HG03571 (cell line): ENCODE measurements around the gene DOCK9.

ENCODE experiments used
- ATAC-seq: cut with Tn5 transposase; IDR thresholded peaks from one replicate; pipeline ENCODE4 v1.9.1; 2021; ENCODE audit not compliant: unreplicated experiment

Gene DOCK9

DNA sequence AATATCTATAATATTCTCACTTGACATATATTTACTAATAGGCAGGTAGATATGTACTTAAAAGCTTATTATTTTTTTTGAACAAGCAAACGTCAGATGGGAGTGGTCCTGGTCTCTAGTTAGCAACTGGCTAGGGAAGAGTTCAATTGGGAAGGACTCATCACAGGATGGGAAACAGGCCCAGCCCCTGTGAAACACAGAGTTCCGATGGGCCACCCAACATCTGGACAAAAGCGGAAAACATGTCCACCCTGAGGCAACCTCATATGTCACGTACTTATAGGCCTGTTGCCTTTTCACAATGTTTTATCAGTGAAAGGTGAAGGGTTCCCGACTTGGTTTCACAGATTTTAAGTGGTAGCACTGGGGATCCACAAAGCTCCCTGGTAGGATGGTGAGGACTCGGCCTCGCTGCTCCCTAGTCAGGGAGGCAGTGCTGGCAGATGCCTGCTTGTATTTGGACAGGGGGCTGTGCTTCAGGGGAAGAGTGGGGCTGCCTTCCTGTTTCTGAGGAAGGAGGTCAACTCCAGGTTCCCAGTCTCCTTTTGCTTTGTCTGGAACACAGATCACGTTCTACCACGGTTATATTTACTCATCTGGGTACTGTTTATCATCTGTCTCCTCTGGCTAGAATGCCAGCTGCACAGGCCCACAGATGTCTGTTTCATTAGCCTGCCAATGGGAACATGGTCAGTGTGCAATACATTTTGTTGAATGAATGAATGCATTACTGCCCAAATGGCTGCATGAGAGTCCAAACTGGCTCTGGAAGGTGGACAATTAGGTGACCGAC, 176.0 kb downstream of the DOCK9 start:
- ATAC-seq, result no peak

DNA sequence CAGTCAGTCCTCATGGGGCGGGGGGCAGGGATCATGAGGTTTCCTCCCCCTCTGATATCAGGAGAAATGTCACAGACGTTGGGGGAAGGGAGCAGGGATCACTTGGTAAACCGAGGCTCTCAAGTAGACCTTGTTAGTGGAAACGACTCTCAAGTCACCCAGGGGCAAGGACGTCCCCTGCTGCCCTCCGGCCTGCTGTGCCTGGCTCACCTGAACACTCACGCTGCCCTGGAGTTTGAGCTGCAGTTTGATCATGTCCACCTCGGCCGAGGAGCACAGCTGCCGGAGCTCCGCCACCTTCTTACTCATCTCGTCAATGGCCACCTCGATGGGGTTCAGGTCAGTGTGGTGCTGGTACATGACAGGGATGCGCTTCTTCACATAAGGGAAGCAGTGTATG, 177.8 kb downstream of the DOCK9 start:
- ATAC-seq, result no peak

DNA sequence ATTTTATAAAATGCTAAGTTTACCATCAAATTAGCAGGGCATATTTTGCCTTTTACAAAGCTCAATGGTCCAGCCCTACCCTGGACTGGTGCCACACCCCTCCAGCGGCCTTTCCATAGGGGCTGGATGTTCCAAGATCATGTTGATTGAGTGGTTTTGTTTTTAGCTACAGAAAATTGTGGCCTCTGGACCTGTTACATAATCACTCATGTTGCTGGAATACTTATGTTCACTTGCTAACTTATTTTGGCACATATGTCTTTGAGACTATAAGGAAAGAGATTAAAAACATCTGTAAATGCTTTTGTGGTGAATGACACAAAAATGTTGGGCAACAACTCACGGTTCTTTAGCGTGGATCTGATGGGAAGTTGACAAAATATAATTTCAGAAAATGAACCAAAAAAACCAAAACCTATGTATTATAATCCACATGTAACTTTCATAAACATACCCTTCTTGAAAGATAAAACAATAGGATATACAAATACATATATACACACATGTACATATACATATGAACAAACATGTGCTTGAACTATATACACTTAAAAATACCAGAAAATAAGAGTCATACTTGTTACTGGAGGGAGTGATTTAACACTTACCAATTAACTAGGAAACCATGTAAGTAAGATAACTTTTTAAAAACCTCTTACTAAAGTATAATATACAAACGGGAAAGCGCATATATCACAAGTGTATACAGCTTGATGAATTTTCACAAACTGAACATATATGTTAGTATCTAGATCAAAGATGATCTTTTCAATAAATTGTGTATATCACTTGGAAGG, 178.8 kb downstream of the DOCK9 start:
- ATAC-seq, result no peak

DNA sequence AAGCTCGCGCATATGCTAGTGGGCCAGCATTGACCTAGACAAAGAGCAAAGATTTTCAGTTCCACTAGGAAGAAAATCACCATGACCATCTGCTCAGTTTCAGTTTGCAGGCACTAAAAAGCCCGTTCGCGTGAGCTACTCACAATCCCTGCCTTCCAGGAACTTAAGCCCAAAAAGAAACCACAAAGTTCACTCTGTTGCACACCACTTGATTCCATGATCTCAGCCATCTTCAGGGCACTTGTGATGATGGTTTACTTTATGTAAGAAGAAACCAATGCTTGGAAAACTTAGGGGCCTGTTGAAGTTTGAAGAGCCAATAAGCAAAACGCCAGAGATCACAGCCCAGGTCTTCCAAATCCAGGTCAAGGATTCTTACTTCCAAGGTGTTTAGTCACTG, 180.4 kb downstream of the DOCK9 start:
- no peak for ATAC-seq

DNA sequence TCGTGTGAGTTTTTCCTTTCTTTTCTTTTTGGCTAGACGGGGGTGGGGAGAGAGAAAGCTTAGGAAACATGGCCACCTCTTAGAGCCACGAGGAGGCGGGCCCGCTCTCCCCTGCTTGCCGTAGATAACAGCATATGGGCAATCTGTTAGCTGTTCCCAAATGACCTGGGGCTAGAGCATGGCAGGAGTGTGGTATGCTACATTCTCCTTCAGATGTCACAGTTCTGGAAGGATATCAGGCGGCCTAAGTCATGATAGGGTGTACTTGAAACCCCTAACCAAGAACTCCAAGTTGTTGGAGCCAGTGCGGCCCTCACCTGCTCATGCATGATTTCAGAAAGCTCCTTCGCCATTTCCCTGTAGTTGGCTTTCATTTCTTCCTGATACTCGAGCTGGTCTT, 181.1 kb downstream of the DOCK9 start:
- no peak for ATAC-seq

DNA sequence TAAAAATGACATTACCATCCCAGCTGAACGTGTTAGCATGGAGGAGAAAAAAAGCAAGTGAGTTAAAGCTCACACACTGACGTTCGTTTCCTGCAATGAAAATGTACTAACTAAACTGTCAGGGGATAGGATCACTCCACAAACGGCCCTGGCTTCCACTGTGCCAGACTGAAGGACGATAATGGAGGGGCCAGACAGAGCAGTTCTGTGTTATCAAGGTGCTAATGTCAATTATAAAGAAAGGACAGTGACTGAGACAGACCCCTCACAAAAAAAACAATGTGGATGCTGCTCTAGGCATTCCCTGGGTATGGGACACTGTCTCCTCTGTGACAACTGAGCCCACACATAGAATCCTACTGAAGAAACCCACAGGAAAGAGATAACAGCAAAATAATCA, 181.7 kb downstream of the DOCK9 start:
- ATAC-seq, result no peak

DNA sequence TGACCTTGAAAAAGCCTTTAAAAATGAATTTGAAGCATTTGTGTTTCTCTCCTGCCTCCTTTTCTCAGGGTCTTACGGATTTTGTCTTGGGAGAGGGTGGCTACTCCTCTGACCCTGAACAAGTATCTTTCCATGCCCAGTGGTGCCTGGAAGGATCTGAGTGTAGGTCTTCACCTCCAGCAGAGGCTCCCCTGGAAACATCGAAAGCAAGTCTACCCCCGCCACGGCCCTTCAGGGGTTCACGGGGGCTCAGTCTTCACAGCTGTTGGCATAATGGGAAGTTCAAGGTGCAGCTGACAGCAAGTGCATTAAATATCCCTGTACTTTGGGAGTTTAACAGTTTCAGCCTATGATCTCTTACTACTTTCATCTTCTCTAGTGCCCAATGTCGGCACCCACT, 182.6 kb downstream of the DOCK9 start:
- no peak for ATAC-seq

DNA sequence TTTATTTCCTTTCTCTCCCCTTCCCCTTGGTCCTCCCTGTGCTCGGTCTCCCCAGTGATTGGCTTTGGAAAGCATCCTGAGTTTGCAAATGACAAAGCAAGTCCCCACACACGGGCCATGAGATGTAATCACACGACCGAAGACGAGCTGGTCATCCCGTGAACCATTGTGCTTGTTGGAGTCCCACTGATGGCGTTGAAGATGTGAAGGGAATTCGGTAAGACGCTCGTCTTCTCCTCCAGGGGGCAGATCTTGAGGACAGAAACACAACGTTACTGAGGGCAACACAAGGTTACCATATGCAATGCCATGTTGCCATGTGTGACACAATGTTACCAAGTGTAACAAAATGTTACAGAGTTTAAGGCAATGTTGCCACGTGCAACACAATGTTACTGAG, 183.4 kb downstream of the DOCK9 start:
- no peak for ATAC-seq

DNA sequence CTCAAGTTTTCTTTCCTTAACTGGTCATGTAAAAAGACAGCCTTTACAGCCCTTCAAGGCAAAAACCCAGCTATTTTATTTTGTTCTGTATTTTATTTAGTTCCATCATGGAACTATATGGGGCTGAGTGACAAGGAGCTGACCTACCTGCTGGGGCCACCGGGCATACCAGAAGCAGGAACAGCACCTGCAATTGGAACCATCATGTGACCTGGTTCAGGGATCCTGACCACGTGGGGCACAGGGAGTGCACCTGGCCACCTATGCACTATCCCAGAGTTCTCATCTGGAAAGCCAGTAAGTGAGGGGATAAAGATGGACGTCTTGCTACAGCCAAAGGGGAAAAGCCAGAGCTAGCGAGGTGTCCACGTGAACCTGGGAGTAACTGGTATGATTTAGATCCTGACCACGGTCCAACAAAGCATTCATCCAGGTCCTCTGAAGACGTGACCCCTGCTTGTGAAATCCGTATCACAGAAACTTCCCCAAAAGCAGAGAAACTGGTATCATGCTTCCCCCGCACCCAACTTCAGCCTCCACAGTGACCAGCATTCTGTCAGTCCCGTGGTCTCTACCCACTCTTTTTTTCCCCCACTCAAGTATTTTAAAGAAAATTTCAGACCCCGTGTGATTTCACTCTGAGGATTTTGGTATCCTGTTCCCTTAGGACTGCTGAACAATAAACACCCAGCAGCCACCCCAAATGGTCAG, 184.9 kb downstream of the DOCK9 start:
- ATAC-seq, result no peak

DNA sequence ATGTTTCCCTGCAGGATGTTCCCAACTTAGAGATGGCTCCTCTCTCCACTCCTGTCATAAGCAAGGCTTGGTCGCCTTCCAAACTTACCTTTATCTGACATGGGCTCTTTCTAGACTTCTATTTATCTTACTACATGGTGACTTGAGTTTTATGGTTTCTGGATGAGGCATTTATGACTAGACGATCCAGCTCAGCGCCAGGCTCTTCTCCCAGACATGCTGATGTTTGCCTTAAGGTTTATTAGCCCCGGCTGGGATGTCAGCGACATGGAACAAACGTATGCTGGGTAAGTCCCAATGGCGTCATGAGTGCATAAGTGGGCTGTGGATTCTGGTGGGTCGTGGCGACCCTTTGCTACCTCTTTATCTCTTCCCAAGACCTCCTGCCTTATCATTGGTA, 185.5 kb downstream of the DOCK9 start:
- no peak for ATAC-seq

DNA sequence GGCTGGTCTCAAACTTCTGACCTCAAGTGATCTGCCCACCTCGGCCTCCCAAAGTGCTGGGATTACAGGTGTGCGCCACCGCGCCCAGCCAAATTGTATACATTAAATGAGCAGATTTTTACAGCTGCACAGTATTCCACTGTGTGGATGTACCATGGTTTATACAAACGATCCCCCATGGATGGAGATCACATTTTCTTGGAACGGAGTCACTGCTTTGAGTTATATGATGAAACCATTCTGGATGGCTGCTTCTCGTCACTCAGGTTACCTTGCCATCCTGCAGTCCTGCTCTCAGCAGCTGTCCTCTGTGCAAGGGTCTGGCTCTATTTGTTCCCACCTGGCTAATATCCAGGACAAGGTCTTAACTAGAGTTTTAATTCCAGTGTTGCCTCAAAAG, 186.3 kb downstream of the DOCK9 start:
- ATAC-seq, result no peak

DNA sequence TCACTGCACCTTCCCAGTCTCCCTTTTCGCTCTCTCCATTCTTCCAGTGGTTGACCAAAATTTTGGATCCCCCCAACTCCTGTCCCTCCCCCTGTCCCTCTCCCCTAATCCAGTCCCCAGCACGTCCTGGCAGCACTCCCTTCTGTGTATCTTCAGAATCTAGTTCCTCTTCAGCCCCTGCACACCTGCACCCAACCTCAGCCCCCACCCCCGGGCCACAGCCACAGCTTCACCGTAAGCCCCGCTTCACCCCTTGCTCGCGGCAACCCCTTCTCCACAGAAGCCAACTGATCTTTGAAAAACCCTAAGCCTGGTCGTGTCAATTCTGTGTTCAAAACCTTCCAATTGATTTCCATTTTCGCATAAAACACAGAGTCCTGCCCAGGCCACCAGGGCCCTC, 189.9 kb downstream of the DOCK9 start:
- ATAC-seq, result no peak

DNA sequence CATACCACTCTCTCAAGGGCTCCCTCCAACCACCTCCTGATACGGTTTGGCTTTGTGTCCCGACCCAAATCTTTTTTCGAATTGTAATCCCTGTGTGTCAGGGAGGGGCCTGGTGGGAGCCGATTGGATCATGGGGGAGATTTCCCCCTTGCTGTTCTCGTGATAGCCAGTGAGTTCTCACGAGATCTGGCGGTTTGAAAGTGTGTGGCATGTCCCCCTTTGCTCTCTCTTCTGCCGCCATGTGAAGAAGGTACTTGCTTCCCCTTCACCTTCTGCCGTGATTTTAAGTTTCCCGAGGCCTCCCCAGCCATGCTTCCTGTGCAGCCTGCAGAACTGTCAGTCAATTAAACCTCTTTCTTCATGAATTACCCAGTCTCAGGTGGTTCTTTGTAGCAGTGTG, 190.7 kb downstream of the DOCK9 start:
- ATAC-seq, result no peak

DNA sequence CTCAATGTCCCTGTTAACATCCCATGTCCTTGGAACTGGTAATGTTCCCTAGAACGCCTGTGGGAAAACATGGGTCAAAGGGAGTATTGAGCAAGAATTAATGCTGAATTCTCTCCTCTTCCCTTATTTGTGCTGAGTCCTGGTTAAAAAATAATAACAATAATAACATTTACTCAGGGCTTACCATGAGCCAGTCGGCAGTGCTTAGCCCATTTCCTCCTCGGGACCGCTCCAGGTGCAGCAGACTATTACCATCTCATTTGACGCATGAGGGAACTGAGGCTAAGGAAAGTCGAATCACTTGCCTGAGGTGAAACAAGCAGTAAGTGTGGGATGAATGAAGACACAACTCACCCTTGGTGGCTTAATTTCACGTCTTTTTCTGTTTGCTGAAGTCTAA, 191.8 kb downstream of the DOCK9 start:
- ATAC-seq, result no peak

DNA sequence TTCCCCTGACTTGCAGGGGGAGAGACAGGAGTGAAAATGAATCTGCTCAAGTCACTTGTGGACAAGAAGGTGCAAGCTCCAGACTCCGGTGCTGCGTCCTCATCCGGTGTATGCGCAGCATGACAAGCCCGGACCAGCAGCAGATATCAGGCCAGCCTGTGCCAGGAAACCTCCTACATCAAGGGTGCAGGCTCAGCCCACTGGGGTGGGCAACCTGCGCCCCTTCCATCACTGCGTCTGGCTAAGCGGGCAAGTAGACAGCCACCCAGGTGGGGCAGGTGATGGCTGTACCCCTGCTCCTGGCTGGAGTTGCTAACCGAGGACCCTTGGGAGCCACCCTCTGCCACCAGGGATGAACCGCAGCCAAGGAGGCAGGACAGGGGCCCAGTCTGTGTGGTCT, 192.5 kb downstream of the DOCK9 start:
- no peak for ATAC-seq

DNA sequence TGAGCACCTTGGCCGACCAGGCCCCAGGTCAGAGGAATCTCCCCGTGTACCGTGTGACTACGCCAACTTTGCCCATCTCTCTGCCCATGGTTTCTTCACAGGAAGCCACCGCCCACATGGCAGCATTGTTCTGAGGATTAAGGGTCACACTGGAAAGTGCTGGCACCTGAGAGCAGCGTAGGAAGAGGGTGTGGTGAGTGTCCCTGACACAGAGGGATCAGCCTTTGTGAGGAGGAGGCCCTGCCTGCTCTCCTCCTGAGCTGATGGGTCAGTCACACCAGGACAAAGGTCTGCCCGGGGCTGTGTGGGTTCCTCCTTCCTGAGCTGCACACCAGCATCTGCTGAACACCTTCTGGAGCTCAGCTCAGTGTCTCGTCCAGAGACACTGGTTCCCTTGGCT, 193.2 kb downstream of the DOCK9 start:
- no peak for ATAC-seq

DNA sequence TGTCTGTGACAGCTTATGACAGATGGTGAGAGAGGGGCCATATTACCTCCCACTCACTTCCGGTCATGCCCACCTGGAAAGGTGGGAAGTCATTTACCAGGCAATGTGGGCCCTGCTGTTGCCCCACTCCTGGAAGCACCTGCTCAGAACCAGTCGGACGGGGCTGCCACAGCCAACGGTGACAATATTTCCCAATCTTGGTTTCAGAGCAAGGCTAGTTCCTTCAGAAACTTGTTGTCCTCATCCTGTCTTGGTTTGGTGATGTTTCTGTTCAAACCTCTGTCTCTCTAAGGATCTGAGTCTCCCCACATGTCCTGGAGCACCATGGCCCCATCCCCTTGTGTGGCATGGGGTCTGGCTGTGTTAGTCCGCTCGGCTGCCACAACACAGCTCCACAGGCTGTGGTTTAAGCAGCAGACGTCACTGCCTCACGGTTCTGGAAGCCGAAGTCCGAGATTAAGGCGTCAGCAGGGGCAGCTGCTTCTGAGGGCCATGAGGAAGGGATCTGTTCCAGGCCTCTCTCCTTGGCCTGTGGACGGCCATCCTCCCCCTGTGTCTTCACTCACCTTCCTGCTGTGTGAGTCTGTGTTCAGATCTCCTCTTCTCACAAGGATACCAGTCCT, 193.9 kb downstream of the DOCK9 start:
- ATAC-seq, result no peak

DNA sequence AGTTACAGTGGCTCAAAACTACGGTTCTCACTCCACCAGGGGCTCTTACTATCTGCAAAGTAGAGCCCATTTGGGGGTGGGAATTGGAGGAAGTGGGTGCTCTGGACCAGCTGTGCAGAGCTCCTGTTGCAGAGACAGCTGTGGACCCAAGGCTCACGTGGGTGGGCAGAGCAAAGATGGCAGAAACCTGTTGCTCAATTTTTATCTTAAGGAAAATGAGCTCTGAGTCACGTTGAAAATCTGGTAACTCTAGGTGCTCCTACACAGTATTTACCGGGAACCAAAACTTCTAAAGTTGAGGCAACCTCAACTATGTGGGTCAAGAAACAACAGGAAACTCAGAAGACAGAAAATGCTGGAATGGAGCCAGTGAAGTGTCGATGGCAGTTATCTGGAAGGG, 195.2 kb downstream of the DOCK9 start:
- no peak for ATAC-seq

DNA sequence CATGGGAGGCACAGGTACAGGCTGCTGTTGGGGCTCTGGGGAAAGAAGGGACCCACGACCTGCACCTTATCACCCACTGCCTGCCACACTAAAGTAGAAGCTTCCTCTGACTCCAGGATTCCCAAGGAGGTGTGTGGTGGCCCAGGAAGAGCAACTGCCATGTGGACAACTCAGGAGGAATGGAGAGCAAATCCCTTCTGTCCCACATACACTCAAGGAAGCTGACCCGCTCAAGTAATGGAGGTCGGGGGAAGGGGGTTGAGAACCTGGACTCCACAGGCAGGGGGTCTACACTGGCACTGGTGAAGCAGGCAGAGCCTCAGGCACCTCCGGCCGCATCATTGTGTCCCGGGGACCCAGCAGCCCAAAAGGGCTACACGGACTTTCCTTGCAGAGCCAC, 196.0 kb downstream of the DOCK9 start:
- no peak for ATAC-seq

DNA sequence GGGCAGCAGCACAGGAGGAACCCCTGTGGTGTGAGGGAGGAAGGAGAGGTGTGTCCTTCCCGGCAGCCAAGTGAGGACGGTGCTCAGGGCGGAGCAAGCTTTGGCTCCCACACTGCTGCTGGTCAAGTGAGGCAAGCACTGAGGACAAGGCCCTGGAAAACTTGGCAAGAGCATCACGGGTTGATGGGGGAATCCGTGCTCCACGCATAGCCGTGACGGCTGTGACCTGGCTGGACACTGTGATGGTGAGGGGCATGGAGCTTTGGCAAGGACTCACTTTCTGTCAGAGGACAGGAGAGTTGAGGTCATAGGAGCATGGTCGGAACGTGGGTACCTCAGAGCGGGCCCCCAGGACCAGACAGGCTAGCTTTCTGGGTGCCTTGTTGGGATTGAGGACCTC, 196.4 kb downstream of the DOCK9 start:
- no peak for ATAC-seq

DNA sequence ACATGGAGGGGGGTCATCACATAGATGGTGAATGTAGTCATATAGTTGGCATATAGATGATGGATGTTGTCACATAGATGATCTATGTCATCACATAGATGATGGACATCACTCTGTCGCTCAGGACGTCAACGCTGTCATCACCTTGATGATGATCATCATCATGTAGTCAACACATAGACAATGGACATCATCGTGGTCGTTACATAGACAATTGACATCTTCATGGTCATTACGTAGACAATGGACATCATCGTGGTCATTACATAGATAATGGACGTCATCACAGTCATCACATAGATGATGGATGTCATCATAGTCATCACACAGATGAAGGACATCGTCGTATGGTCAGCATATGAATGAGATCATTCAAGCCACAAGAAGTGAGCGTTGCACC, 196.8 kb downstream of the DOCK9 start:
- ATAC-seq, result no peak

DNA sequence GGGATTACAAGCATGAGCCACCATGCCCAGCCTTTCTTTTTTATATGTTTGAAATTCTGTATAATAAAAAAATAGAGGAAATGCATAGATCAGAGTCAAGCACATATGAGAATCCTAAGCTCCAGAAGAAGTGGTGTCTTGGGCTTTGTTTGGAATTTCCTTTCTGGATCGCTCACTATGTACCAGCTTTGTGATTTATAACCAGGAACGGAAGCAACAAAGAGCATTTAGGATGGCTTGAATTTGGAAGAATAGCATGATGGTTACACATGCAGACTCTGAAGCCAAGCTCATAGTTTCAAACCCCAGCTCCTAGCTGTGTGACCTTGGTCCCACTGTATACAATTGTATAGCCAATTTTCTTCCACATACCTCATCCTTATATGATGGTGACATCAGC, 197.4 kb downstream of the DOCK9 start:
- no peak for ATAC-seq
